ENCODE data around the gene LIF.
"Not testable (repeated sequence)": the region's sequence is repeated elsewhere in the genome, so short reads cannot be mapped to it uniquely, and the experiment has no call there.

LIF gene

GRCh38 chr22:30210235-30210909 lies 36.2 kb downstream of the LIF start:
- DNase-seq (ENCODE audit: low spot score): peak; percentile 85
- FAIRE-seq: peak; percentile 66

GRCh38 chr22:30209642-30210041 lies 36.9 kb downstream of the LIF start:
- DNase-seq (ENCODE audit: low spot score): no peak
- no peak for FAIRE-seq

- FAIRE-seq: peak; percentile 20
Measured at GRCh38 chr22:30208631-30209603, 37.6 kb downstream of the LIF start.

GRCh38 chr22:30206944-30207343 lies 39.6 kb downstream of the LIF start:
- peak; percentile 93 for DNase-seq (ENCODE audit: low spot score)
- peak; percentile 99 for FAIRE-seq

More at GRCh38 chr22:30208631-30209603, 37.6 kb downstream of the LIF start:
- no peak for DNase-seq (ENCODE audit: low spot score)

GRCh38 chr22:30205281-30206115 lies 41.1 kb downstream of the LIF start:
- peak; percentile 88 for DNase-seq (ENCODE audit: low spot score)
- peak; percentile 99 for FAIRE-seq

GRCh38 chr22:30204742-30205111 lies 41.8 kb downstream of the LIF start:
- no peak for FAIRE-seq

GRCh38 chr22:30204015-30204741 lies 42.4 kb downstream of the LIF start:
- no peak for DNase-seq (ENCODE audit: low spot score)
- FAIRE-seq: no peak

More at GRCh38 chr22:30204742-30205111, 41.8 kb downstream of the LIF start:
- DNase-seq (ENCODE audit: low spot score): no peak

GRCh38 chr22:30202531-30203006 lies 44.0 kb downstream of the LIF start:
- FAIRE-seq (no peak), DNase-seq (ENCODE audit: low spot score) (no peak)

GRCh38 chr22:30201945-30202344 lies 44.6 kb downstream of the LIF start:
- no peak for FAIRE-seq
- no peak for DNase-seq (ENCODE audit: low spot score)

- FAIRE-seq; DNase-seq (ENCODE audit: low spot score): not testable (repeated sequence)
Measured at GRCh38 chr22:30200905-30201304, 45.7 kb downstream of the LIF start.

- DNase-seq (ENCODE audit: low spot score) (no peak), FAIRE-seq (no peak)
Measured at GRCh38 chr22:30198921-30199320, 47.6 kb downstream of the LIF start.

- DNase-seq (ENCODE audit: low spot score) (no peak), FAIRE-seq (no peak)
Measured at GRCh38 chr22:30198152-30198825, 48.3 kb downstream of the LIF start.

- DNase-seq (ENCODE audit: low spot score) (no peak), FAIRE-seq (no peak)
Measured at GRCh38 chr22:30197389-30197788, 49.2 kb downstream of the LIF start.

- FAIRE-seq: no peak
- no peak for DNase-seq (ENCODE audit: low spot score)
Measured at GRCh38 chr22:30196880-30197336, 49.7 kb downstream of the LIF start.

- peak; percentile 91 for DNase-seq (ENCODE audit: low spot score)
- peak; percentile 92 for FAIRE-seq
Measured at GRCh38 chr22:30196141-30196879, 50.2 kb downstream of the LIF start.

- no peak for DNase-seq (ENCODE audit: low spot score)
- FAIRE-seq: no peak
Measured at GRCh38 chr22:30195245-30196140, 51.1 kb downstream of the LIF start.

GRCh38 chr22:30193031-30193775 lies 53.4 kb downstream of the LIF start:
- no peak for FAIRE-seq
- DNase-seq (ENCODE audit: low spot score): no peak
